GM12878 (cell line): ENCODE results near the gene CCDC112.

Experiments used
- BHLHE40 ChIP-seq, 2 experiments: fragments of 450-650 bp in 1 of 2; IDR thresholded peaks; 2 replicates each; pipeline ENCODE4 v1.6.1; 2011 to 2017; ENCODE audit warnings: low read depth in 2 of 2, borderline replicate concordance in 1 of 2, improper control_type of control experiment in 1 of 2, low read length in 1 of 2, mild to moderate bottlenecking in 1 of 2
- EP300 ChIP-seq, 2 experiments: fragments of 150-350 bp in 1 of 2; IDR thresholded peaks; 2 replicates each; pipeline ENCODE4 v1.6.1; 2011 to 2012; ENCODE audit warnings: low read depth in 2 of 2, low read length in 2 of 2, borderline replicate concordance in 1 of 2, improper control_type of control experiment in 1 of 2, inconsistent platforms in 1 of 2; ENCODE audit not compliant: control insufficient read depth in 1 of 2
- JUNB ChIP-seq: IDR thresholded peaks from 2 replicates; pipeline ENCODE4 v1.6.1; 2016; ENCODE audit warnings: antibody characterized with exemption, mild to moderate bottlenecking
- POLR2A ChIP-seq: IDR thresholded peaks from 2 replicates; pipeline ENCODE4 v1.6.1; 2011; ENCODE audit warnings: low read depth, mild to moderate bottlenecking, low read length

GRCh38 chr5:115243412-115243811 is 53.0 kb downstream of the CCDC112 start:
- TF ChIP-seq BHLHE40 (IDR thresholded peaks at IDR 0.05; ENCODE audit: borderline replicate concordance in 1 of 2, low read depth in 2 of 2, low read length in 1 of 2) (no peak), EP300 (IDR thresholded peaks at IDR 0.05; ENCODE audit: borderline replicate concordance in 1 of 2, control insufficient read depth in 1 of 2, low read depth in 2 of 2, low read length in 2 of 2) (no peak; a peak in 1 of 4 replicates), POLR2A (no peak), JUNB (peak; percentile 64)
